Measurements from ENCODE around the gene BBC3. TPM values are rescaled to one million over a fixed set of nuclear protein-coding genes. Genes with fewer than 3 reads are reported as not detected.

Gene BBC3
- total RNA-seq, 6 experiments from 2014 or later = 1.8 to 8.0 (median 3.1) TPM

- no peak for TF ChIP-seq POLR2A (IDR thresholded peaks at IDR 0.05)
- TF ChIP-seq, protein P1, sequence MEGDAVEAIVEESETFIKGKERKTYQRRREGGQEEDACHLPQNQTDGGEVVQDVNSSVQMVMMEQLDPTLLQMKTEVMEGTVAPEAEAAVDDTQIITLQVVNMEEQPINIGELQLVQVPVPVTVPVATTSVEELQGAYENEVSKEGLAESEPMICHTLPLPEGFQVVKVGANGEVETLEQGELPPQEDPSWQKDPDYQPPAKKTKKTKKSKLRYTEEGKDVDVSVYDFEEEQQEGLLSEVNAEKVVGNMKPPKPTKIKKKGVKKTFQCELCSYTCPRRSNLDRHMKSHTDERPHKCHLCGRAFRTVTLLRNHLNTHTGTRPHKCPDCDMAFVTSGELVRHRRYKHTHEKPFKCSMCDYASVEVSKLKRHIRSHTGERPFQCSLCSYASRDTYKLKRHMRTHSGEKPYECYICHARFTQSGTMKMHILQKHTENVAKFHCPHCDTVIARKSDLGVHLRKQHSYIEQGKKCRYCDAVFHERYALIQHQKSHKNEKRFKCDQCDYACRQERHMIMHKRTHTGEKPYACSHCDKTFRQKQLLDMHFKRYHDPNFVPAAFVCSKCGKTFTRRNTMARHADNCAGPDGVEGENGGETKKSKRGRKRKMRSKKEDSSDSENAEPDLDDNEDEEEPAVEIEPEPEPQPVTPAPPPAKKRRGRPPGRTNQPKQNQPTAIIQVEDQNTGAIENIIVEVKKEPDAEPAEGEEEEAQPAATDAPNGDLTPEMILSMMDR (IDR thresholded peaks at IDR 0.05) = no peak
- DNase-seq (peak; percentile 35 to 56 (median 54)), ATAC-seq (peak; percentile 43 to 71 (median 53))
- Histone ChIP-seq H3K4me3 (no peak overlapping the region), H3K27ac (peak overlapping the region in 2 of 3 donors; percentile 15 to 26), H3K27me3 (no peaks in the 10 kb centered on the region), H3K9me3 (no peaks in the 10 kb centered on the region), H3K4me1 (peaks cover 0 to 24% (median 10%) of the 10 kb centered on the region in 4 donors), H3K36me3 (no peaks in the 10 kb centered on the region)
- intact Hi-C loops (cut with DNase I) = no loop called here
- WGBS (ENCODE audit: insufficient coverage, low coverage, low lambda C conversion rate, missing lambda C conversion rate) = 32% methylated on average over 4 of the region's 12 CpGs
These were observed 40.8 kb downstream of the BBC3 start for GRCh38 chr19:47190167-47190727.

GRCh38 chr19:47188507-47189033 is 42.4 kb downstream of the BBC3 start:
- no peak for DNase-seq
- peak in 2 of 4 donors; percentile 14 to 15 for ATAC-seq
- intact Hi-C loops (cut with DNase I) = no loop called here
- Histone ChIP-seq H3K9me3 (no peaks in the 10 kb centered on the region), H3K36me3 (peaks cover 0 to 2% (median 0%) of the 10 kb centered on the region in 4 donors), H3K27ac (no peak overlapping the region), H3K4me3 (no peak overlapping the region), H3K4me1 (peaks cover 0 to 24% (median 10%) of the 10 kb centered on the region in 4 donors), H3K27me3 (no peaks in the 10 kb centered on the region)
- WGBS (ENCODE audit: insufficient coverage, low coverage, low lambda C conversion rate, missing lambda C conversion rate) = no CpG with 5 or more reads among the region's 5 CpGs
- TF ChIP-seq, protein P1 (IDR thresholded peaks at IDR 0.05) = no peak
- no peak for TF ChIP-seq POLR2A (IDR thresholded peaks at IDR 0.05)

- TF ChIP-seq, protein P1 (IDR thresholded peaks at IDR 0.05) = no peak
- no peak for TF ChIP-seq POLR2A (IDR thresholded peaks at IDR 0.05)
- 82% methylated on average over 6 of the region's 6 CpGs for WGBS (ENCODE audit: insufficient coverage, low coverage, low lambda C conversion rate, missing lambda C conversion rate)
- Histone ChIP-seq H3K27me3 (no peaks in the 10 kb centered on the region), H3K9me3 (no peaks in the 10 kb centered on the region), H3K4me3 (no peak overlapping the region), H3K36me3 (peaks cover 0 to 3% (median 0%) of the 10 kb centered on the region in 4 donors), H3K4me1 (peaks cover 0 to 24% (median 10%) of the 10 kb centered on the region in 4 donors), H3K27ac (no peak overlapping the region)
- DNase-seq (no peak), ATAC-seq (no peak)
- intact Hi-C loops (cut with DNase I) = no loop called here
These were observed 43.2 kb downstream of the BBC3 start for GRCh38 chr19:47187797-47188196.

DNA sequence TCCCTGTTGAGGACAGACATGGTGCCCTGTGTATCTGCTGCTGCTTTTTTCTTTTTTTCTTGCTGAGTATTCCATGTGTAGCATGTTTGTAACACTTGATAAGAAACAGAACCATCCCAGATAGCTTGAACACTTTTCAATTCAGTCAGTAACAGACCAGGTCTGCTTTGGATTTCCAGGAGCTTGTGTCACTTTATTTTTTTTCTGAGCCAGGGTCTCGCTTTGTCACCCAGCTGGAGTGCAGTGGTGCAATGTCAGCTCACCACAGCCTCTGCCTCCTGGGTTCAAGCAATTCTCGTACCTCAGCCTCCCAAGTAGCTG is 43.7 kb downstream of the BBC3 start:
- H3K36me3 ChIP-seq = peaks cover 0 to 3% (median 0%) of the 10 kb centered on the region in 4 donors

More for the DNA sequence above, 43.7 kb downstream of the BBC3 start:
- H3K9me3 ChIP-seq = no peaks in the 10 kb centered on the region
- H3K27ac ChIP-seq = no peak overlapping the region
- TF ChIP-seq, protein P1 (IDR thresholded peaks at IDR 0.05) = no peak
- no peak for TF ChIP-seq POLR2A (IDR thresholded peaks at IDR 0.05)
- DNase-seq (no peak), ATAC-seq (no peak)
- intact Hi-C loops (cut with DNase I) = no loop called here
- H3K4me3 ChIP-seq = no peak overlapping the region
- peaks cover 0 to 24% (median 10%) of the 10 kb centered on the region in 4 donors for H3K4me1 ChIP-seq
- H3K27me3 ChIP-seq = no peaks in the 10 kb centered on the region
- 90% methylated on average over 2 of the region's 2 CpGs for WGBS (ENCODE audit: insufficient coverage, low coverage, low lambda C conversion rate, missing lambda C conversion rate)

Measured in right lobe of liver (tissue), 6 donors.